Chondrocyte (in vitro differentiated cells): Measurements from ENCODE around the gene SDHA. TPM values are rescaled to one million over a fixed set of nuclear protein-coding genes. Genes with fewer than 3 reads are reported as not detected.
"Not testable (repeated sequence)": the region's sequence is repeated elsewhere in the genome, so short reads cannot be mapped to it uniquely, and the experiment has no call there.

Experiments
- DNase-seq: peaks from one replicate; pipeline ENCODE4 v3.0.0; 2021; ENCODE audit warnings: mixed read lengths, low spot score
- H3K27ac Mint-ChIP-seq: one replicate; pipeline ENCODE4 v1.8.0; 2021; ENCODE audit warnings: mild to moderate bottlenecking, moderate library complexity, mixed read lengths; ENCODE audit not compliant: unreplicated experiment
- H3K27me3 Mint-ChIP-seq: 2 replicates; pipeline ENCODE4 v1.8.0; 2021; ENCODE audit warnings: low read depth, mixed read lengths
- H3K36me3 Mint-ChIP-seq: 2 replicates; pipeline ENCODE4 v1.8.0; 2021; ENCODE audit warnings: low read depth, mixed read lengths
- H3K4me1 Mint-ChIP-seq: 2 replicates; pipeline ENCODE4 v1.8.0; 2021; ENCODE audit warnings: low read depth, mild to moderate bottlenecking, mixed read lengths
- H3K4me3 Mint-ChIP-seq: one replicate; pipeline ENCODE4 v1.8.0; 2021; ENCODE audit warnings: mild to moderate bottlenecking, moderate library complexity, mixed read lengths; ENCODE audit not compliant: unreplicated experiment
- H3K9me3 Mint-ChIP-seq: 2 replicates; pipeline ENCODE4 v1.8.0; 2021; ENCODE audit warnings: low read depth, mixed read lengths
- CTCF ChIP-seq: fragments of 200-600 bp; sonication (generic); IDR thresholded peaks from 2 replicates; pipeline ENCODE4 v1.5.0; 2021; ENCODE audit warnings: antibody characterized with exemption, mild to moderate bottlenecking, moderate library complexity
- total RNA-seq: library from RNA; stranded (reverse); gene quantifications from 3 replicates; pipeline ENCODE4 v1.2.1, GENCODE V29; 2021

SDHA gene
- total RNA-seq, 1 donor from 2014 or later, result 81.5 TPM

- no peak for TF ChIP-seq CTCF
- H3K36me3 Mint-ChIP-seq, result peaks cover 11% of the 10 kb centered on the region
- no peaks in the 10 kb centered on the region for H3K9me3 Mint-ChIP-seq
- H3K4me3 Mint-ChIP-seq, result no peak overlapping the region
- peak; percentile 87 for DNase-seq
- H3K27me3 Mint-ChIP-seq, result no peaks in the 10 kb centered on the region
- H3K27ac Mint-ChIP-seq, result no peak overlapping the region
- peaks cover 14% of the 10 kb centered on the region for H3K4me1 Mint-ChIP-seq
Observed at GRCh38 chr5:208449-209114, 9.5 kb upstream of the SDHA start.

GRCh38 chr5:213803-214395, 4.2 kb upstream of the SDHA start:
- DNase-seq, result no peak
- H3K4me1 Mint-ChIP-seq, result peaks cover 21% of the 10 kb centered on the region
- no peak for TF ChIP-seq CTCF
- no peaks in the 10 kb centered on the region for H3K9me3 Mint-ChIP-seq
- H3K36me3 Mint-ChIP-seq, result peaks cover 6% of the 10 kb centered on the region
- H3K4me3 Mint-ChIP-seq, result no peak overlapping the region
- H3K27ac Mint-ChIP-seq, result no peak overlapping the region
- no peaks in the 10 kb centered on the region for H3K27me3 Mint-ChIP-seq

- peaks cover 30% of the 10 kb centered on the region for H3K4me1 Mint-ChIP-seq
- H3K27ac Mint-ChIP-seq, result peak overlapping the region; percentile 15
- not testable (repeated sequence) for DNase-seq, H3K27me3 Mint-ChIP-seq, H3K36me3 Mint-ChIP-seq, H3K9me3 Mint-ChIP-seq, H3K4me3 Mint-ChIP-seq
Observed at GRCh38 chr5:215256-215655, 2.9 kb upstream of the SDHA start.

GRCh38 chr5:216076-216475, 2.0 kb upstream of the SDHA start:
- not testable (repeated sequence) for H3K27me3 Mint-ChIP-seq, H3K4me3 Mint-ChIP-seq

GRCh38 chr5:218457-219291, 554 bp downstream of the SDHA start:
- peak overlapping the region; percentile 86 for H3K4me3 Mint-ChIP-seq
- H3K36me3 Mint-ChIP-seq, result peaks cover 5% of the 10 kb centered on the region
- TF ChIP-seq CTCF, result no peak
- DNase-seq, result no peak
- H3K9me3 Mint-ChIP-seq, result no peaks in the 10 kb centered on the region
- H3K27me3 Mint-ChIP-seq, result no peaks in the 10 kb centered on the region
- H3K27ac Mint-ChIP-seq, result peak overlapping the region; percentile 86
- peaks cover 59% of the 10 kb centered on the region for H3K4me1 Mint-ChIP-seq

More at GRCh38 chr5:216076-216475, 2.0 kb upstream of the SDHA start:
- peaks cover 34% of the 10 kb centered on the region for H3K4me1 Mint-ChIP-seq
- DNase-seq, H3K36me3 Mint-ChIP-seq, H3K27ac Mint-ChIP-seq, H3K9me3 Mint-ChIP-seq: not testable (repeated sequence)

- Mint-ChIP-seq H3K27me3 (no peaks in the 10 kb centered on the region), H3K9me3 (no peaks in the 10 kb centered on the region), H3K36me3 (no peaks in the 10 kb centered on the region), H3K4me3 (peak overlapping the region; percentile 86), H3K27ac (peak overlapping the region; percentile 86), H3K4me1 (peaks cover 61% of the 10 kb centered on the region)
- TF ChIP-seq CTCF, result no peak
- DNase-seq, result no peak
Observed at GRCh38 chr5:219460-219863, 1.3 kb downstream of the SDHA start.
